HG03097 (cell line): Measurements from ENCODE around the gene FABP7.

Source experiments
- ATAC-seq: cut with Tn5 transposase; IDR thresholded peaks from one replicate; pipeline ENCODE4 v1.9.1; 2021; ENCODE audit not compliant: unreplicated experiment, low FRiP score

Gene FABP7

GRCh38 chr6:122755901-122756300 is 23.6 kb upstream of the FABP7 start:
- no peak for ATAC-seq

GRCh38 chr6:122758927-122759334 is 20.6 kb upstream of the FABP7 start:
- peak; percentile 93 for ATAC-seq

DNA sequence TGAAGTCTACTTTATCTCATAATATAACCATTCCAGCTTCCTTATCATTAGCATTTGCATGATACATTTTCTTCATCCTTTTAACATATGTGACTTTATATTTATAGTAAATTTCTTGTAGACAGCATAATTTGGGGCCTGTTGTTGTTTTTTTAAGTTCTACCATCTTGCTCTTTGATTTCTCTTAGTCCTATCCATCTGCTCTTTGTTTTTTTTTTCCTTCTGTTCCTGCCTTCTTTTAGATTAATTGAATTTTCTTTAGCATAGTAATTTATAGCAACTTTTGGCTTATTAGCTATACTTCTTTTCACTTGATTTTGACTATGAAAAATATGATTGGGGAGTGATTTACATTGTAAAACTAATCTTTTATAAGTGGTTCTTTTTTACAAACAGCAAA is 19.2 kb upstream of the FABP7 start:
- ATAC-seq = no peak

DNA sequence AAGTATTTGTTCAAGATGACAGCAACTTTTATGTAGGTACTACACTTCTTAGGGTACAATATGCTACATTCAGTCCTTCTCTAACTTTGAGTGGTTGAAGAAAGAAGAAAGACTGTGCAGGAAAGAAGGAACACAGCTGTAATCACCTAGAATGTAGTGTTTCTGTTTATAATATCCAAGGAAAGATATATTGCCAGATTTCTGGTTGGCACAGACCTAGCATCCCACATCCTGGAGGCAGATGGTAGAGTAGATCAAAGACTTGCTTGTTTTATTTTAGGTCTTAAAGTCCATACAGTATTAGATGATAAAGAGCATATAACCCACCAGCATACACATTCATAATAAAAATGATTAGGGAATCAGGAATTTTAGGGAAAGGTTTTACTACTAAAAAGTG is 13.3 kb upstream of the FABP7 start:
- no peak for ATAC-seq

- no peak for ATAC-seq
Measured at GRCh38 chr6:122770835-122771601, 8.5 kb upstream of the FABP7 start.

GRCh38 chr6:122772724-122773415 is 6.6 kb upstream of the FABP7 start:
- ATAC-seq = no peak

GRCh38 chr6:122775975-122776374 is 3.5 kb upstream of the FABP7 start:
- no peak for ATAC-seq

DNA sequence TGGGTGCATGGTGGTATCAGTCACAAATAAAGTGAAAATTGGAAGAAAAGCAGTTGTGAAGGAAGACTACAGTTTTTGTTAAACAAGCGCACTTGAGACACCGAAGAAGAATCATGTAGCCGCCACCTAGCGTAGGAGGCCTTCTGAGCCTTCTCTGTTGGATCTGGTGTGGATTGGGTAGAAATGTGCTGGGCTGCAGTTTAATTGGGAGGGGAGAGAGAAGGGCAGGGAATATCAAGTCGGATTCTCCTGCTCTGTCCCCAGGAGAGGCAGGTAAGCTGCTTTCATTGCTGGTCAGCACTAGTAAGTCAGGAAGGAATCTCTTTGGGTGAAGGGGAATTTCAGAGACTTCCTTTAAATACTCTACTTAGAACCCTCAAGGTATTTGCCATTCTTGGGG is 1.2 kb upstream of the FABP7 start:
- no peak for ATAC-seq

- ATAC-seq = no peak
Measured at GRCh38 chr6:122778985-122779661, 393 bp upstream of the FABP7 start.

- ATAC-seq = no peak
Measured at GRCh38 chr6:122780114-122780513, 598 bp downstream of the FABP7 start.

DNA sequence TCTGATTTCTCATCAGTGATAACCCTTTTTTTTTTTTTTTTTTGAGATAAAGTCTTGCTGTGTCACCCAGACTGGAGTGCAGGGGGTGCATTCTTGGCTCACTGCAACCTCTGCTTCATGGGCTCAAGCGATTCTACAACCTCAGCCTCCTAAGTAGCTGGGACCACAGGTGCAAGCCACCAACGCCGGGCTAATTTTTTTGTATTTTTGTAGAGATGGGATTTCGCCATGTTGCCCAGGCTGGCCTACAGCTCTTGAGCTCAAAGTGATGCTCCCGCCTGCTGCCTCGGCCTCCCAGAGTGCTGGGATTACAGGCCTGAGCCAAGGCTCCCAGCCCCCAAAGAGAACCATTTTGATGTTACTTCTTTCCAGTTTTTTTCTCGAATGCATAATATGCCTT is 2.2 kb downstream of the FABP7 start:
- no peak for ATAC-seq

- no peak for ATAC-seq
Measured at GRCh38 chr6:122783401-122783800, 3.9 kb downstream of the FABP7 start.

DNA sequence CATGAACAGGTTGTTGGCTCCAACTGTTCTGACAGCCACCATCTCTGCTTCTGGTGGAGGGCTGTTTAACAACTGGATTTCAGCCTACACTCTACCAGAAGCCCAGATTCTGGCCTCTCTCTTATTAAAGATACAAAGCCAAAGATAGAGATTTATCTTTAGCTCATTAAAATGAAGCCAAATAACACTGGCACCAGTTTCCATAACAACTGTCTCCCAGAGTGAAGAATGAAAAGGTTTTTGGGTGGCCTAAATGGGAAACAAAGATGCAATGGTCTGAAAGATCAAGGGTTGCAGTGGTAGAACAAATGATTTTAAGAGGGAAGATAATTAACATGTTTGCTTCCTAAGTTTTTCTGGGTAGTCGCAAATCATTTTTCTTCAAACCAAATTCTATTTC is 6.4 kb downstream of the FABP7 start:
- ATAC-seq = no peak

GRCh38 chr6:122787721-122788120 is 8.2 kb downstream of the FABP7 start:
- ATAC-seq = no peak

DNA sequence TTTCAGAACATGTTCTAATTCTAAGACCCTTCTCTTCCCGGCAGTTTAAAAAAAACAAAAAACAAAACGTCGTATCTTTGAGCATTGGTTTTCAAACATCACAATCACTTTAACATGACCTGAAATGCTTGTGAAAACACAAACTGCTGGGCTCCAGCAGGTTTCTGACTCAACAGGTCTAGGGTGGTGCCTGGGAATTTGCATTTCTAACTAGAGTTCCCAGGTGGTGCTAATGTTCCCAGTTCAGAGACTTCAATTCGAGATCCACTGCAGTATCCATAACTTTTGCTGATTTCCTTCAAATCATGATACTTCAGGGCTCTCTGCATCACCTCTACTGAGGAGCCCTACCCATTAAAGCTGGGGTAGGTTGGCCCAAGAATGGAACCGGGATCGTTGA is 8.7 kb downstream of the FABP7 start:
- ATAC-seq = no peak

DNA sequence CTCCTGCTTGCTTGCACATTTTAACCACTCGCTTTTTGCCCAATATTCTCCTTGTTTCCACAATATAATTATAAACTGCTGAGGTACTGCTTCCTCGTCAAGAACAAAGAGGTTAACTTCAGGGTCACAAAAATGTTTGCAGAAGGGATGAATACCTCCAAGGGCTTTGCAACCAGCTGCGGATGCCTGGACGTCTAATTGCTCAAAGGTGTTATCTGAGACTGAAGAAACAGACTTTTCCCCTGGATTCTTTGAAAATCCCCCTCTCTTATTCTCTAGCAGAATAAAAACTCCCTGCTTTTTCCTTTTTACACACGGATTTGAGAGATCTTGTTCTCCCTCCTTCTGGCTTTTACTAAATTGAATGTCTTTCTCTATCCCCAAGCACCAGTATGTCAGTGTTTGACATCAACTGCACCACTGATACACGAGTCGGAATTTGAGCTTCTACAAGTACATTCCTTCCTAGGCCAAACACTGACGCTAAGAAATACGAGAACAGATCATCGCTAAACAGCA is 9.2 kb downstream of the FABP7 start:
- ATAC-seq = no peak

DNA sequence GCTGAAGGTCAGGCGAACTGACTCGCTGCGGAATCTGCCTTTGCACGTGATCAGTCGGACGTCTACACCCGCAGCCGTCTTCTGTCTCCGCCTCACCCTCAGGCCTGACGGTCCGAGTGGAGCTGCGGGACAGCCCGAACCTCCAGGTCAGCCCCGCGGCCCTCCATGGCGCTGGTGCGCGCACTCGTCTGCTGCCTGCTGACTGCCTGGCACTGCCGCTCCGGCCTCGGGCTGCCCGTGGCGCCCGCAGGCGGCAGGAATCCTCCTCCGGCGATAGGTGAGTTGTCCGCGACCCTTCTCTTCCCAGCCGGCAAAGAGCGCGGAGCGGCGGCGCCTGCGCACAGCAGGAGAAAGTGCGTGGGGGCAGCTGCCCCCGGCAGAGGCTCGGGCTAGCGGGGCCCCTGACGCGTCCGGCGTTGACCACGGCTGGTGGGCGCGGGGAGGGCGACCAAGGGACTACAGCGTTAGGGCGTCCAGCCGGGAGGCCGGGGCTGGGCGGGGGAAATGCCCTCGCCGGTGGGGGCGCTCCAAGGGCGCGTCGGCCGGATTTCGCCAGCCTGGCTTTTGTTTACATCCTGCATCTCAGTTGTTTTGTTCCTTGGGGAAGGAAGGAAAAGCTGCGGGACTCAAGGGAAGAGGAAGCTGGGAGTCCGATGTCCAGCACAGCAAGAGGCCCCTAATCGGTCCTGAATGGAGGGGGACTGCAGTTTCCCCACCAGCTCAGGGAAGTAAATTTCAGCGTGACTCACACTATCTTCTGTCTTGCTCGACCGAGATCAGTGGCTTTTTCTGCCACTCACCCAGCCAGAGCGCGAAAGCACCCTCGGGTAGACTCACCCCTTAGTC is 9.9 kb downstream of the FABP7 start, which contains the start of gene SMPDL3A:
Gene SMPDL3A, plus strand, starts transcription at position 77 of the 846 bp plus-strand sequence. Its CDS starts 89 bp downstream, at position 166.
- peak; percentile 71 for ATAC-seq

- ATAC-seq = no peak
Measured at GRCh38 chr6:122790028-122790422, 10.5 kb downstream of the FABP7 start.

DNA sequence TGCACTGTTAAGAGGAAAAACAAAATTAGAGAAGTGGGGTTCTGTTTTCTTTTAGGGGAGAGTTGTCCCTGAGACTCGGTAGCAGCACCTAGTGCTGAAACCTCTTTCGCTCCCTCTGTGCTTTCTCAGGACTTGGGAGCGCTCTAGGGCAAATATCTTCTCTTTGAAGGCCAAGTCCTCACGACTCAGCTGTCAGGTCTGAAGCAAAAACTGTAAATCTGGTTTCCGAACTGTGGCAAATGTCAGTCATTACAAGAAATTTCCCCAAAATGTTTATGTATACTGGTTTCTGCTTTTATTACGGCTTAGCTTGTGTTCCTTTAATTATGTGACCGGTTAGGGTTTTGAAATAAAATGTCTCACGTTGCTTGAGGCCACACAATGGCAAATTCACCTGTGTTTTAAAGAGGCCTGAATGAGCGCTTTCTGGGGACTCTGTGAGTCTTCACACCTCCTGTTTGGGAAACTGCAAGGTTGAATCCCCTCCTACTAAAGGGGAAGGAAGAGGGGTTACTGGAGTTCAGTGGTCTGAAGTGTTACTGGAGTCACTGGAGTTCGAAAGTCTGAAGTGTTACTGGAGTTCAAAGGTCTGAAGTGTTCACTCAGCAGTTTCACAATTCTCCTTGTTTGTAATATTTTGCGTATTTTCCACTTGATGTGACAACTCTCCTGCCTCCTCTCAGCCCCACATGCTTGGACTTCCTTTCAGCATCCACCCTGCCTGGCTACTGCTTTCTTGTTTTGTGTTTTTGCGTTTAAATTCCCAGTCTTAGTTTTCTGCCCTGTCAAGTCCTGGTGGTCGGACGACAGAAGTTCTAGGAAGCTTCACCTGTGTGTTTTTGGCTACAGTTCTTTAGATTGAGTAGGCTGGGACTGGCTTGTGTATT is 11.2 kb downstream of the FABP7 start:
- no peak for ATAC-seq

- ATAC-seq = no peak
Measured at GRCh38 chr6:122791310-122791679, 11.8 kb downstream of the FABP7 start.
